ENCODE results near the gene C17orf107. TPM values are rescaled to one million over a fixed set of nuclear protein-coding genes. Genes with fewer than 3 reads are reported as not detected.

C17orf107 gene
- total RNA-seq, 1 experiment from 2014 or later, result 0.36 TPM

GRCh38 chr17:4935650-4936049 lies 36.3 kb downstream of the C17orf107 start:
- H3K9ac ChIP-seq (ENCODE audit: low read length), result no peak overlapping the region
- CTCF ChIA-PET, result no interaction called here
- no peaks in the 10 kb centered on the region for H3F3A ChIP-seq (ENCODE audit: low read length, unreplicated experiment)
- peaks cover 10% of the 10 kb centered on the region; the same call in 1 of the 2 replicates for H3K36me3 ChIP-seq (ENCODE audit: low read depth, low read length)
- ATAC-seq, result no peak
- H2AFZ ChIP-seq (ENCODE audit: low read length), result no peak overlapping the region
- no peak overlapping the region for H3K27ac ChIP-seq (ENCODE audit: low read length)
- TF ChIP-seq EZH2 (IDR thresholded peaks at IDR 0.05; ENCODE audit: low read length, unreplicated experiment) (no peak), CTCF (conservative IDR thresholded peaks at IDR 0.05; ENCODE audit: low read depth, low read length) (no peak), EZH2phosphoT487 (IDR thresholded peaks at IDR 0.05; ENCODE audit: borderline replicate concordance, low read length) (no peak)
- H3K9me3 ChIP-seq (ENCODE audit: low read length), result no peaks in the 10 kb centered on the region
- H3K4me3 ChIP-seq (ENCODE audit: low read length), result no peak overlapping the region
- peaks cover 14% of the 10 kb centered on the region for H3K4me1 ChIP-seq (ENCODE audit: insufficient read depth, low read length)
- H3K4me2 ChIP-seq (ENCODE audit: low read length), result no peak overlapping the region
- intact Hi-C loops (cut with micrococcal nuclease), result no loop called here
- peaks cover 22% of the 10 kb centered on the region for H3K79me2 ChIP-seq (ENCODE audit: low read length)
- no peaks in the 10 kb centered on the region for H4K20me1 ChIP-seq (ENCODE audit: low read length)
- DNase-seq, result no peak
- no TSS peak for BruUV-seq (replicated peaks)
- H3K27me3 ChIP-seq (ENCODE audit: low read length), result no peaks in the 10 kb centered on the region
- H3K9me2 ChIP-seq (replicated peaks; ENCODE audit: low read length), result no peaks in the 10 kb centered on the region
- POLR2A ChIA-PET (ENCODE audit: unreplicated experiment), result interaction anchor here (0.5 kb wide), 1 partner anchor 154 kb away, joined by 4 read pairs; no protein-coding TSS in a partner anchor

GRCh38 chr17:4936436-4936835 lies 37.1 kb downstream of the C17orf107 start:
- H2AFZ ChIP-seq (ENCODE audit: low read length), result no peak overlapping the region
- H3K27ac ChIP-seq (ENCODE audit: low read length), result no peak overlapping the region
- no peaks in the 10 kb centered on the region for H3F3A ChIP-seq (ENCODE audit: low read length, unreplicated experiment)
- peaks cover 15% of the 10 kb centered on the region for H3K4me1 ChIP-seq (ENCODE audit: insufficient read depth, low read length)
- intact Hi-C loops (cut with micrococcal nuclease), result no loop called here
- ChIA-PET POLR2A (ENCODE audit: unreplicated experiment) (no interaction called here), CTCF (no interaction called here)
- H3K4me2 ChIP-seq (ENCODE audit: low read length), result no peak overlapping the region
- no peak for TF ChIP-seq EZH2phosphoT487 (IDR thresholded peaks at IDR 0.05; ENCODE audit: borderline replicate concordance, low read length)
- no peak for TF ChIP-seq CTCF (conservative IDR thresholded peaks at IDR 0.05; ENCODE audit: low read depth, low read length)
- no peak for TF ChIP-seq EZH2 (IDR thresholded peaks at IDR 0.05; ENCODE audit: low read length, unreplicated experiment)
- no peaks in the 10 kb centered on the region for H3K9me3 ChIP-seq (ENCODE audit: low read length)
- no peak overlapping the region for H3K9ac ChIP-seq (ENCODE audit: low read length)
- DNase-seq (no peak), ATAC-seq (no peak)
- no TSS peak for BruUV-seq (replicated peaks)
- H3K36me3 ChIP-seq (ENCODE audit: low read depth, low read length), result peaks cover 10% of the 10 kb centered on the region; the same call in 1 of the 2 replicates
- no peaks in the 10 kb centered on the region for H4K20me1 ChIP-seq (ENCODE audit: low read length)
- peaks cover 30% of the 10 kb centered on the region for H3K79me2 ChIP-seq (ENCODE audit: low read length)
- no peaks in the 10 kb centered on the region for H3K27me3 ChIP-seq (ENCODE audit: low read length)
- no peak overlapping the region for H3K4me3 ChIP-seq (ENCODE audit: low read length)
- H3K9me2 ChIP-seq (replicated peaks; ENCODE audit: low read length), result no peaks in the 10 kb centered on the region

- no peak for DNase-seq
- ATAC-seq, result no peak
- H3K4me1 ChIP-seq (ENCODE audit: insufficient read depth, low read length), result peaks cover 22% of the 10 kb centered on the region
- H3K9me2 ChIP-seq (replicated peaks; ENCODE audit: low read length), result no peaks in the 10 kb centered on the region
- POLR2A ChIA-PET (ENCODE audit: unreplicated experiment), result no interaction called here
- no peak overlapping the region for H3K4me3 ChIP-seq (ENCODE audit: low read length)
- H3K4me2 ChIP-seq (ENCODE audit: low read length), result no peak overlapping the region
- H3K36me3 ChIP-seq (ENCODE audit: low read depth, low read length), result peaks cover 10% of the 10 kb centered on the region; the same call in 1 of the 2 replicates
- H3K9me3 ChIP-seq (ENCODE audit: low read length), result no peaks in the 10 kb centered on the region
- CTCF ChIA-PET, result no interaction called here
- intact Hi-C loops (cut with micrococcal nuclease), result no loop called here
- no peaks in the 10 kb centered on the region for H4K20me1 ChIP-seq (ENCODE audit: low read length)
- BruUV-seq (replicated peaks), result no TSS peak
- no peaks in the 10 kb centered on the region for H3F3A ChIP-seq (ENCODE audit: low read length, unreplicated experiment)
- no peak overlapping the region for H3K27ac ChIP-seq (ENCODE audit: low read length)
- H3K9ac ChIP-seq (ENCODE audit: low read length), result no peak overlapping the region
- TF ChIP-seq CTCF (conservative IDR thresholded peaks at IDR 0.05; ENCODE audit: low read depth, low read length) (no peak), EZH2phosphoT487 (IDR thresholded peaks at IDR 0.05; ENCODE audit: borderline replicate concordance, low read length) (no peak), EZH2 (IDR thresholded peaks at IDR 0.05; ENCODE audit: low read length, unreplicated experiment) (no peak)
- H2AFZ ChIP-seq (ENCODE audit: low read length), result no peak overlapping the region
- peaks cover 41% of the 10 kb centered on the region for H3K79me2 ChIP-seq (ENCODE audit: low read length)
- H3K27me3 ChIP-seq (ENCODE audit: low read length), result no peaks in the 10 kb centered on the region
These were observed 38.2 kb downstream of the C17orf107 start for GRCh38 chr17:4937553-4937952.

Data from PC-3 (cell line).